Measurements from ENCODE around the gene CDH13. TPM values are rescaled to one million over a fixed set of nuclear protein-coding genes. Genes with fewer than 3 reads are reported as not detected.

CDH13 gene
- total and polyA plus RNA-seq, 2 donors (not counting 3 experiments of a cell fraction or from before 2014, with no cell fraction given): 96.6 to 124 TPM

- Histone ChIP-seq H3K27ac (ENCODE audit: insufficient read depth, low read depth, low read length) (no peak overlapping the region), H3K36me3 (ENCODE audit: control insufficient read depth in 2 of 2, extremely low read depth in 1 of 2, insufficient read depth in 2 of 2, low read length in 2 of 2) (no peaks in the 10 kb centered on the region), H3K4me1 (ENCODE audit: control insufficient read depth, extremely low read depth, insufficient read depth, low read length) (peaks cover 11% of the 10 kb centered on the region), H3K9me3 (replicated peaks; ENCODE audit: control insufficient read depth, insufficient read depth, low read length) (no peaks in the 10 kb centered on the region), H4K20me1 (replicated peaks; ENCODE audit: control insufficient read depth, extremely low read depth, insufficient read depth, low read length) (no peaks in the 10 kb centered on the region), H3K79me2 (ENCODE audit: control insufficient read depth, insufficient read depth, low read length) (no peaks in the 10 kb centered on the region), H3K9ac (replicated peaks; ENCODE audit: extremely low read depth, insufficient read depth, low read length) (no peak overlapping the region), H3K4me3 (replicated peaks in 1 of 3; ENCODE audit: insufficient read depth in 1 of 3, low read depth in 1 of 3, low read length in 3 of 3) (no peak overlapping the region), H3K27me3 (ENCODE audit: control insufficient read depth in 2 of 2, insufficient read depth in 2 of 2, low read length in 2 of 2) (no peaks in the 10 kb centered on the region), H2AFZ (ENCODE audit: low read depth, low read length) (no peak overlapping the region), H3K9me1 (replicated peaks; ENCODE audit: control insufficient read depth, extremely low read depth, insufficient read depth, low read length) (no peaks in the 10 kb centered on the region), H3K4me2 (ENCODE audit: insufficient read depth, low read length) (no peak overlapping the region)
- FAIRE-seq (no peak), DNase-seq (ENCODE audit: low read depth, low spot score) (no peak)
- dilution Hi-C loops (cut with MboI; ENCODE audit: extremely low pct_ligation_motif_present, low sequenced_read_pairs) (no loop called here), intact Hi-C loops (cut with micrococcal nuclease) (no loop called here)
- ChIA-PET CTCF (no interaction called here), POLR2A (no interaction called here)
- no TSS peak for BruUV-seq (replicated peaks)
- TF ChIP-seq POLR2A (IDR thresholded peaks at IDR 0.05; ENCODE audit: low read depth, low read length): no peak
- no peak for TF ChIP-seq JUN (IDR thresholded peaks at IDR 0.05; ENCODE audit: borderline replicate concordance, insufficient read depth, insufficient read length, low read depth)
- no peak for TF ChIP-seq POLR2AphosphoS5 (IDR thresholded peaks at IDR 0.05; ENCODE audit: insufficient read depth, low read depth, low read length)
- no peak for TF ChIP-seq GATA2 (IDR thresholded peaks at IDR 0.05; ENCODE audit: insufficient read depth, insufficient read length, low read depth, low read length)
- TF ChIP-seq MAX (IDR thresholded peaks at IDR 0.05; ENCODE audit: insufficient read depth, insufficient read length): no peak
- no peak for TF ChIP-seq FOS (IDR thresholded peaks at IDR 0.05; ENCODE audit: borderline replicate concordance, insufficient read depth, low read length)
- TF ChIP-seq, protein P1, sequence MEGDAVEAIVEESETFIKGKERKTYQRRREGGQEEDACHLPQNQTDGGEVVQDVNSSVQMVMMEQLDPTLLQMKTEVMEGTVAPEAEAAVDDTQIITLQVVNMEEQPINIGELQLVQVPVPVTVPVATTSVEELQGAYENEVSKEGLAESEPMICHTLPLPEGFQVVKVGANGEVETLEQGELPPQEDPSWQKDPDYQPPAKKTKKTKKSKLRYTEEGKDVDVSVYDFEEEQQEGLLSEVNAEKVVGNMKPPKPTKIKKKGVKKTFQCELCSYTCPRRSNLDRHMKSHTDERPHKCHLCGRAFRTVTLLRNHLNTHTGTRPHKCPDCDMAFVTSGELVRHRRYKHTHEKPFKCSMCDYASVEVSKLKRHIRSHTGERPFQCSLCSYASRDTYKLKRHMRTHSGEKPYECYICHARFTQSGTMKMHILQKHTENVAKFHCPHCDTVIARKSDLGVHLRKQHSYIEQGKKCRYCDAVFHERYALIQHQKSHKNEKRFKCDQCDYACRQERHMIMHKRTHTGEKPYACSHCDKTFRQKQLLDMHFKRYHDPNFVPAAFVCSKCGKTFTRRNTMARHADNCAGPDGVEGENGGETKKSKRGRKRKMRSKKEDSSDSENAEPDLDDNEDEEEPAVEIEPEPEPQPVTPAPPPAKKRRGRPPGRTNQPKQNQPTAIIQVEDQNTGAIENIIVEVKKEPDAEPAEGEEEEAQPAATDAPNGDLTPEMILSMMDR (IDR thresholded peaks at IDR 0.05; ENCODE audit: extremely low read depth in 1 of 2, insufficient read depth in 1 of 2, low read depth in 1 of 2, low read length in 2 of 2): no peak
- no peak for TF ChIP-seq EZH2 (IDR thresholded peaks at IDR 0.05; ENCODE audit: borderline replicate concordance, low read depth, low read length, severe bottlenecking)
These were observed 393.2 kb downstream of the CDH13 start for GRCh38 chr16:83019963-83020362.

Data from endothelial cell of umbilical vein (primary cell).